ENCODE results near the gene FLT4. TPM values are rescaled to one million over a fixed set of nuclear protein-coding genes. Genes with fewer than 3 reads are reported as not detected.
A peak's percentile ranks its signal among the peaks of the same experiment; 100 is the strongest.

Gene FLT4
- polyA plus RNA-seq, 3 donors = 24.1 to 34.2 (median 34.1) TPM

DNA sequence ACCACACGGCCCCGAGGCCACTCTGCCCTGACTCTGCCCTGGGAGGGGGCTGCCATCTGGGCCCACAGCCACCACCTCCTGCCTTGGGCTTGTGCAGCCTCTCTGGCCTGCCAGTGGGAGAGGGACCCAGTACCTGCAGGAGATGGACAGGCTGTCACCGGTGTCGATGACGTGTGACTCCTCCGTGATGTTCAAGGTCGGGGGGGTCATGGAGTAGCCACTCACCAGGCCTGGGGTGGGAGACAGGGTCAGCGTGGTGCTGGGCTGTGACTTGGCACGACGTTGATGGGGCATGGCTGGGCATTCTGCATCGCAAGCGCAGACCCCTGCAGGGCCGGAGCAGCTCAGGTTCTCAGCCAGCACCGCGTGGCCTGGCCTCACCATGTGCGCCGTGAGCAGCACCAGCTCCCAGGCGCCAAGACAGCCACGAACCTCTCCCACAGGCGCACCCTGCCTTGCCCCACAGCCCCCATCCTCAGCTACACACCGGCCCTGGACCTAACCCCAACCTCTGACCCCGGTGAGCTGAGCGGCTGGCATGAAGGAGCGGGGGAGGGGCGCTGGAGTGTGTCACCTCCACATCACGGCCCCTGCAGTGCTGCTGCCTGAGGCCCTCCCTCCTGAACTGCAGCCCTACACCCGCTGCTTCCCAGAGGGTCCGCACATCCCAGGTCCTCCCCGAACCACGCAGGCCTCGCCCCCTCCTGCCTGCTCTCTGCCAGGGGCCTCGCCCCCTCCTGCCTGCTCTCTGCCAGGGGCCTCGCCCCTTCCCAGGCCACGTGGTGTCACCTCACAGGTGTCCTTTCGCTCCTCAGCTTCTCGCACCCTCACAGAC lies 17.6 kb downstream of the FLT4 start:
- DNase-seq (ENCODE audit: extremely low read depth in 1 of 11, low read depth in 9 of 11, low spot score in 4 of 11) = no peak

DNA sequence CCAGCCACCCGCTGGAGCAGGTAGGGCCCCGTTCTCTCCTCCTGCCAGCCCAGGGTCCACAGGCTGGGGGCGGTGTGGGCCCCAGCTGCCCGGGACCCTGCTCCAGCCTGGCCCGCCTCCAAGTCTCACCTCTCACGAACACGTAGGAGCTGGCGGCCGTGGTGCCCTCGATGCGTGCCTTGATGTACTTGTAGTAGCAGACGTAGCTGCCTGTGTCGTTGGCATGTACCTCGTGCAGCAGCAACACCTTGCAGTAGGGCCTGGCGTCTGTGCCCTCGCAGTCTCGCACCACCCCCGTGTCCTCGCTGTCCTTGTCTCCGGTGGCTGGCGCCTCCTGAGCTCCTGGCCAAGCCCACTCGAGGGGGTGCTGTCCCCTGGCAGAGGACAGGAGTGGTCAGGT lies 19.0 kb downstream of the FLT4 start:
- DNase-seq (ENCODE audit: extremely low read depth in 1 of 11, low read depth in 9 of 11, low spot score in 4 of 11) = no peak

DNA sequence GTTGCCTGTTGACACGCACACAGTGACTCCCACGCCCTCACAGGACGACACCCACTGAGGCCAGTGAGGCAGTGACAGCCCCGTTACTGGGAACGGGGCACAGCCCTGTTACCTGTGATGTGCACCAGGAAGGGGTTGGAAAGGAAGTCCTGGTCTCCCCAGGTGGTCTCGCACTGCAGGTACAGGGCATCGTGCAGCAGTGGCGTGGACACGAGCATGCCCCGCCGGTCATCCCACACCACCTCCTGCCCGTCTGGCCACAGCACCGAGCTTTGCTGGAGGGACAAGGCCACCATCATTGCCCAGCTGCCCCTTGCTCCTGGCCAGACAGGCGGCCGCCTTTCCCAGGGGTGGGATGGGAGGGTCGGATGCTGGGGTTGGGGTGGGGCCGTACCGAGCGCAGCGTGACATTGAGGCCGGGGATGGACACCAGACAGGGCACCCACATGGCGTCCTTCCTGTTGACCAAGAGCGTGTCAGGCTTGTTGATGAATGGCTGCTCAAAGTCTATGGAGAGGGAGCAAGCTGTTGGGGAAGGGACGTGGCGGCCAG lies 19.5 kb downstream of the FLT4 start:
- DNase-seq (ENCODE audit: extremely low read depth in 1 of 11, low read depth in 9 of 11, low spot score in 4 of 11) = no peak

DNA sequence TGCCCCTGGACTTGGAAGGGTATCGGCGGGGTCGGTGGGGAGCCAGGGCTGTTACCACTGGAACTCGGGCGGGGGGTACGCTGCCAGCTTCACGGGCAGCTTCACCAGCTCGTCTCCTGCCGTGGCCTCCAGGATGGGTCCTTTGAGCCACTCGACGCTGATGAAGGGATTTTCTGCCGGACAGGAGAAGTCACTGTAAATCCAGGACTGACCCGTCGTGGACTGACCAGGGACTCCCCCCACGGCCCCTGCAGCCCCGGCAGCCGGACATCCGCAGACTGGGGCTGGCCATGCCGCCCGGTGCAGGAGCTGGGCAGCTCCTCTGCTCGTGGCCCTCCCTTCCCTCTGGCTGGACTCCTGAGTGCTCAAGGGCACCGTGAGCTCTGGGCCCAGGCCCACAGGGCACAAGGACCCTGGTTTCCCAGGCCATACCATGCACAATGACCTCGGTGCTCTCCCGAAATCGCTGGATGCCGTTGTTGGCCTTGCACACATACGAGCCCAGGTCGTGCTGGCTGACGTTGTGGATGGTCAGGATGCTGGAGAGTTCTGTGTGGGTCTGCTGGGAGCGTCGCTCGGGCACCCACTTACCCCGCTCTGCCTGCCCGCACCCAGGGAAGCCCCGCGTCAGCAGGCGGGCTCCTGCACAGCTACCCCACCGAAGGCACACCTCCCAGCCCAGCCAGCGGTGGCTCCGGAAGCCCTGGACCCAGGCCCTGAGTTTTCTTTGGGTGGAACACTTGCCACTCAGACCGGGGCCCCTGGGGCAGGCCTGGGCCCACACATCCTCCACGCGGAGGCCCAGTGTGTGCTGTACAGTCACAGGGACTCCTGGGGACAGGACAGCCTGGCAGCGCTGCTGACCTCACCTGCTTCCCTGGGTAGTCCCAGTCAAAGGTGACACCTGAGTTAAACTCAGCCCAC lies 20.3 kb downstream of the FLT4 start:
- no peak for DNase-seq (ENCODE audit: extremely low read depth in 1 of 11, low read depth in 9 of 11, low spot score in 4 of 11)

DNA sequence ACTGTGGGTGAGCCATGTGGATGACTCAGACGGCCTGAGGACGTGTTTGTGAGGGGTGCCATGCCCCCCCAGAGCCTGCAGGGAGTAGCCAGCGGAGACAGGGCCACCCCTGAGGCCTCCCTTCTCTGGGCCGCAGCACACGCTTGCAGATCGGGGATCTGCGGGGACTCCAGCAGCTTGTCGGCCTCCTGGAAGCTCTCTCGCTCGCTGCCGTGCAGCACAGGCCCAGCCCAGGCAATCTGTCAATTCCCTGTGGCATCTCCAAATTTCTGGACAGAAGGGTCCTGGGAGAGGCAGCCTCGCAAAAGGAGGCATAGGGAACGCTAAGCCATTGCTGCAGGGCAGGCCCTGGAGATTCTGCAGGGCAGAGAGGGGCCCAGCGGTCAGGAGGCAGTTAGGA lies 21.2 kb downstream of the FLT4 start:
- no peak for DNase-seq (ENCODE audit: extremely low read depth in 1 of 11, low read depth in 9 of 11, low spot score in 4 of 11)

DNA sequence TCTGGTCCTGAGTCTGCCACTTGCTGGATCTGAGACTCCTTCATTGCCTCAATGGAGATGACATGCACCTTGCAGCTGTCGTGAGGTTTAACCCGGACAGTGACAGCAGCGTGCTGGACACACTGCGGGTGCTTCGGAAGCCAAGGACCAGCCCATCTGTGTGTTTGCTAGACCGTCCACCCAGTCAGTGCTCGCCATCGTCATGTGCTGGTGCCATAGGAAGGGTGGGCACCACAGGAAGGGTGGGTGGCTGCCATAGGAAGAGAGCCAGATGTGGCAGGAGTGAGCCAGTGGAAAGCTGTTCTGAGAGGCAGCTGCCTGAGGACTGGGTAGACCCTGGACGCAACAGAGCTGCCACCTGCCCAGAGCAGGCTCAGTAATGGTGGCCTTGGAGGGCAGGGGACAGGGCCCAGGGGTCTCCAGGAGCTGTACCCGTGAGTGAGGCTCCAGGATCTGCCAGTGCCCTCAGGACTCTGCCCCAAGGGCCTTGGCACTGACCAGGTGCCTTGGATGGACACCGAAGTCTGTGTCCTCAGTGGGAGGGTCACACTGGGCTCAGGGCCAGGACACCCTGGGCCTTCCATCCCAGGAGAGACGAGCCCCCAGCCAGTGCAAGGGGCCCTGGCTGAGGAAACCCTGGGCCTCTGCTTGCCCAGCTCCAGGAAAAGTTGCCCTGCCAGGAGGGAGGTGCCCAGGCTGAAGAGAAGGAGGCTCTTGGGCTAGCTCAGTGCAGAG lies 21.8 kb downstream of the FLT4 start:
- no peak for DNase-seq (ENCODE audit: extremely low read depth in 1 of 11, low read depth in 9 of 11, low spot score in 4 of 11)

DNA sequence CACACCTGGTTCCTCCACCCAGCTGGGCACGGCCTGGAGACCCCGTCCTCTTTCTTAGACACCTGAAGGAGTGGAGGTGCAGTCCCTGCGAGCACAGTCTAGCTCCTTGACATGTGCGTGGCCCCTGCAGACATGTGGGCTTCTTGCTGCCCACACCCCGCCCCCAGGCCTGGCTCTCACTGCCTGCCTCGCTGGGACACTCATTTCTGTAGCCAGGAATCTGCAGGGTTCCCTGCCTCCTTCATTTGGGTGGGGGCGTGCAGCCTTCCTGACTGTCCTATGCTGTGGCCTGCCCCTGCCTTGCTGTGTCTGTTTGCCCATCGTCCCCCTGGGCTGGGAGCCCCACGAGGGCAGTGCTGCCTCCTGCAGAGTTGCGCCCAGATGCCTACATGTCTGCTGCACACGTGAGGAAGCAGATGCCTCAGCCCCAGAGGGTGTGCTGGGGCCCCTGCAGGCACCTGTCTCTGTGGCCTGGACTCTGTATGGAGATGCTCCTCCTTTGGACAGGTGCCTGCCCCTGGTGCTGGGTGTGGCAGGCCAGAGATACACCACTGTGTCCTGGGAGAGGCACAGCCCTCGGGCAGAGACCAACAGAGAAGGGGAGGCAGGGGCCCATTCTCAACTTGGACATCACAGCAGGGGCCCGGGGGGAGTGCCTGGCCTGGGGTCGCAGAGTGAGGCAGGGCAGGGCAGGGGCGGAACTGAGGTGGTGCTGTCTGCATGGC lies 22.6 kb downstream of the FLT4 start:
- no peak for DNase-seq (ENCODE audit: extremely low read depth in 1 of 11, low read depth in 9 of 11, low spot score in 4 of 11)

DNA sequence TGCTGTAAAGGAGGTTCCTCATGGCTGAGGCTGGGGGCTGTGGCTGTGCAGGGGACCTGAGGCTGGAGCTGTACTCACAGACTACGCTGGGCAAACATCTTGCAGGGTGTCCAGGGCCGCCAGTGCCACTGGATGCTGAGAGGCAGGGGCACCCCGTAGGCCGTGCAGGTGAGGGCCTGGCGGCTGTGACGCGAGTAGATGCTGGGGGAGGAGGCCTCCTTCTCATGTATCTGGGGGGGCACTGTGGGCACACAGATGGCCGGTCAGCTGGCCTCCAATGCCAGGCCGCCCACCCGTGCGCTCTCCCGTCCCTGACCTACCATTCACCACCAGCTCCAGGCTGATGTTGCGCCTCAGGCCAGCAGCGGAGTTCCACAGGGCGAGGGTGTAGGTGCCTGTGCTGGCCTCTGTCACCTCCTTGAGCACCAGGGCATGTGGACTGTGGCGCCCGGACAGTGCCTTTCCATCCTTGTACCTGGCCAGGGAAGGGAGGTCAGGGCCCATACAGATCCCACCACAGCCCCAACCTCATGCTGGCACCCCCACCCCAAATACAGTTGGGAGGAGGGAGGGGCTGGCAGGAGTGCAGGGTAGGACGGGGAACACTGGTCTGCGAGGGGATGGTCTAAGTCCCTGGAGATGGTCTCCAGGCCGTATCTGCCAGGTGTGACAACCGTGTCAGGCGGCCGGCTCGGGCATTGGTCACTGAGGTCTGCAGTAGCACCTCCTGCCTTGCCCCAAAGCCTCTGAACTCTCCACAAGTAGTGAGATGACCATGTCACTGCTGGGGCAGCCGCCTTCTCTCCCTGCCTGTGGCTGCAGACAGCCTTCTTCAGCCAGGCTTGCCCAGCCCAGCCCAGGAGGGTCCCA lies 23.4 kb downstream of the FLT4 start:
- DNase-seq (ENCODE audit: extremely low read depth in 1 of 11, low read depth in 9 of 11, low spot score in 4 of 11) = no peak

DNA sequence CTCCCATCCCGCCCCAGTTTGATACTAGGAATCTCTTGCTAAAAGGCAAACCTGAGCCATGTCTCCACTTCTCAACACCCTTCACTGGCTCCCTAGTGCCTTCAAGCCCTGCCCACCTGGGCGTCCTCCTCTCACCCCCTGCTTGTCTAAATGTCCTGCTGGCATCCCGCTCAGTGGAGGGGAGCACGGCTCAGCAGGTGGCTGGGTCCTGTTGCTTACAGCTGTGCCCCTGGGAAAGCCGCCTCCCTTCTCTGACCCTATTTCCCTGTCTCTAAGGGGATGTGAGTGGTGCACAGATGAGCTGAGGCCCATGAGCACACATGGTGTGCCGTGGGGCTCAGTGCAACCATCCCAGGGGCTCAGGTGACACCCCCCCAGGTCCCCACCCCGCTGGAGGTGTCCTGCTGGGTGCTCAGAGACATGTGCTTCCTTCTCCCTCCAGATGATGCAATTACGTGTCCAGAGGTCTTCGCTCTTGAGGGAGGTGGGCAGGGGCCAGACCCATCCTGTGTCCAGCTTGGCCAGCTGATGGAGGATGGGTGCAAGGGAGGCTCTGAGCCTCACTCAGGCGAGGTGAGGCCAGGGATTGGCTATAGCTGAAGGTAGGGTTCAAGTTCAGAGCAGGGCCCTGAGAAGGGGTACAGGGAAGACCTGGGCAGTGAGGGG lies 24.1 kb downstream of the FLT4 start:
- no peak for DNase-seq (ENCODE audit: extremely low read depth in 1 of 11, low read depth in 9 of 11, low spot score in 4 of 11)

DNA sequence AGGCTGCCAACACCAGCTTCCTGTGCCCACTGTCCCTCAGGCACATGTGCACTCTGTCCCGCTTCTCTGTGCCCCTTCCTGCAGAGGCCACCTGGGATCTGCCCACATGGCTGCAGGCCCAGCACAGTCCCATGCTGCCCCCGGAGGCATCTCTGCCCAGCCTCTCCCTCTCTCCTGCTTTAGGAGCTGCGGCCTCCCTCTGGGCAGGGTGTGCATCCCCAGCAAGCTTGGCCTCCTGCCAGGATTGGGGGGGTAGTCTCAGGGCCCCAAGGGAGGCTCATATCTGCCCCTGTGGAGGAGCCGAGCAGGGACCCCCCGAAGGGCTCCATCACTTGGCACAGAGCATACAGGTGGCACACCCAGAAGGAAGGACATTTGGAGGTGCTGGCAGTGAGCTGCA lies 24.8 kb downstream of the FLT4 start:
- DNase-seq (ENCODE audit: extremely low read depth in 1 of 11, low read depth in 9 of 11, low spot score in 4 of 11) = no peak

DNA sequence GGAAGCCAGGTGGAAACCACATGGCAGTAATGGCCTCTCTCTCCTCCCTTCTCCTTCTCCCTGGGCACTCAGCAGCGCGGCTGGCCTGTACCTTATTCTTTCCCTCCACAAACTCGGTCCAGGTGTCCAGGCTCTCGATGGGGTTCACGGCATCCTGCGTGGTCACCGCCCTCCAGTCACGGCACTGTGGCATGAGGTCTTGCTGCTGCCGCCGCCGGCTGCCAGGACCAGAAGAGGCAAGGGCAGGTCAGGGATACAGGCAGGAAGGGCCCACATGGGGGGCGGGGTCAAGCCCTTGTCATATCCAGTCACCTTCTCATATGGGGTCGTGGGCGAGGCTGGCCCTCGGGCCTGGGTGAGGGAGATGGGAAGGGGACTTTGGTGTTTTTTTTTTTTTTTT lies 25.6 kb downstream of the FLT4 start:
- DNase-seq (ENCODE audit: extremely low read depth in 1 of 11, low read depth in 9 of 11, low spot score in 4 of 11) = no peak

DNA sequence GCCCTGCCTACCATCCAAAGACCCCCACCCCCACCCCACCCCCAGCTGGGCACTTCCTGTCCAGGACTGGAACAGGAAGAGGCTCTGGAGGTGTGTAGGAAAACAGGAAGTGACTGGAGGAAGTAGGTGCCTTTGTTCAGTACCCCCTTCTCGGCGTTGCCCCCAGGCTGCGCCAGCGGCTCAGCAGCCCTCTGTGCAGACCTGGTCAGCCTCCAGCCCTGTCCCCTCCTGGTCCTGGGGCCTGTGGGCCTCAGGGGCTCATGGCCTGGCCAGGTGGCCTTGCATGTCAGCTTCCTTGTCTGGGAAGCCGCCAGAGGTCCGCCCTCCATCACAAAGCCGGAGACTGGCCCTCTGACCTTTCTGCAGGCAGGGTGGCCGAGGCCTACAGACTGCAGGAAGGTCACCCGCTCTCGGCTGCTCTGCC lies 26.0 kb downstream of the FLT4 start:
- DNase-seq (ENCODE audit: extremely low read depth in 1 of 11, low read depth in 9 of 11, low spot score in 4 of 11) = no peak

DNA sequence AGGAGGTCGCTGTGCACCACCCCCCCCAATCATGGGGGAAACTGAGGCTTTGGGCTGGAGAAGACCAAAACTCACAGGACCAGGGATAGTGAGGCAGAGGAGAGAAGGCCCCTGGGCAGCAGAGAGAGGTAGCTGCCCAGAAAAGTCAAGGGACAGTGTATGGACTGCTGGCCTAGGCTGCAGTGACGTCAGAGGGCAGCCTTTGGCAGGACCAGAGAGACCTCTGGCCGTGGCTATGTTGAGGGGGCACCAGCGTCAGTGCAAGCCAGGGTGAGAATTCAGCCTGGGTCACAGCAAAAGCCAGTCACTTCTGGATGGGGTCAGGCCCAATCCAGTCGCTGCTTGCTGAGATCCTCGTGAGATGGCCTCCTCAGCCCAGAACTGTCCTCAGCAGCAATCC lies 26.5 kb downstream of the FLT4 start:
- no peak for DNase-seq (ENCODE audit: extremely low read depth in 1 of 11, low read depth in 9 of 11, low spot score in 4 of 11)

DNA sequence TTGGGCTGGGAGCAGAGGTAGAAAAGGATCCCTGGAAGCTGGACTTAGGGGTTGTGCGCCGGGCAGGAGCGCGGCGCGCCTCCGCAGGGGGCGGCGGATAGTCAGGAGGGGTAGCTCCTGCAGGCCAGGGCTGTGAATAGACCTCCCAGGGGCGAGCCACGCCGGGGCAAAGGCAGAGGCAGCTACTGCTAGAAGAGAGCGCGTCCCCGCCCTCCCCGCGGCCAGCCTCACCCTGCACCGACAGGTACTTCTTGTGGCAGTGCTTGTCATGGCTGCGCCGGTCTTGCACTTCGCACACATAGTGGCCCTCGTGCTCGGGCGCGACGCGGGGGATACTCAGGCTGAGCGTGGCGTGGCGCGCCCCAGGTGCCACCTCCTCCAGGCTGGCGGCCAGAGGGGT lies 28.1 kb downstream of the FLT4 start:
- no peak for DNase-seq (ENCODE audit: extremely low read depth in 1 of 11, low read depth in 9 of 11, low spot score in 4 of 11)

DNA sequence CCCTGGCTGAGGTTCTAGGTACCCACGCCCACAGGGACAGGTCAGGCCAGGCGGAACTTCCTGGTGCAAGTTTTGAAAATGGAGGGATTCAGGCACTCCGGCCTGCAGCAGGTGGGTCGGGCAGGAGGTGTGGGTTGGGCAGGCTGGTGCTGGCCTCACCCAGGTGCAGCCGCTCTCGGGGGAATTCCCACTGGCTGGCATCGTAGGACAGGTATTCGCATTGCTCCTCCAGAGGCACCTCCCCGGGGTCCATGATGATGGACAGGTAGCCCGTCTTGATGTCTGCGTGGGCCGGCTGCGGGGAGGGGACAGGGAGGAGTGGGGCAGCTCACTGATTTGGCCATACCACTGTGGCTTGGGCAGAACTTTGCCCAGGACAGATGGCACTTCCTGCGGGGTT lies 29.4 kb downstream of the FLT4 start:
- DNase-seq (ENCODE audit: extremely low read depth in 1 of 11, low read depth in 9 of 11, low spot score in 4 of 11) = no peak

DNA sequence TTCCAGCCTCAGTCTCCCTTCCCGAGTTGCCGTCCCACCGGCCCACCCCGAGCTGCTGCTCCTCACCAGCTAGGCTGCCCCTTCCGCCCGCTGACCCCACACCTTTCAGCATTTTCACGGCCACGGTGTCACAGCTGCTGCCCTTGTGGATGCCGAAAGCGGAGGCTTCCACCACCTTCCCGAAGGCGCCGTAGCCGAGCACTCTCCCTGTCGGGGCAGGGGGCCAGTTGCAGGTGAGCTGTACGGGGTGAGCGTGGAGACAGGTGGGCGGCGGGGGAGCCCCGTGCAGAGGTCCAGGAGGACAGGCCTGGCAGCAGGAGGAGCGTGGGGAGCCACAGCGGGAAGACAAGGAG lies 29.9 kb downstream of the FLT4 start:
- no peak for DNase-seq (ENCODE audit: extremely low read depth in 1 of 11, low read depth in 9 of 11, low spot score in 4 of 11)

DNA sequence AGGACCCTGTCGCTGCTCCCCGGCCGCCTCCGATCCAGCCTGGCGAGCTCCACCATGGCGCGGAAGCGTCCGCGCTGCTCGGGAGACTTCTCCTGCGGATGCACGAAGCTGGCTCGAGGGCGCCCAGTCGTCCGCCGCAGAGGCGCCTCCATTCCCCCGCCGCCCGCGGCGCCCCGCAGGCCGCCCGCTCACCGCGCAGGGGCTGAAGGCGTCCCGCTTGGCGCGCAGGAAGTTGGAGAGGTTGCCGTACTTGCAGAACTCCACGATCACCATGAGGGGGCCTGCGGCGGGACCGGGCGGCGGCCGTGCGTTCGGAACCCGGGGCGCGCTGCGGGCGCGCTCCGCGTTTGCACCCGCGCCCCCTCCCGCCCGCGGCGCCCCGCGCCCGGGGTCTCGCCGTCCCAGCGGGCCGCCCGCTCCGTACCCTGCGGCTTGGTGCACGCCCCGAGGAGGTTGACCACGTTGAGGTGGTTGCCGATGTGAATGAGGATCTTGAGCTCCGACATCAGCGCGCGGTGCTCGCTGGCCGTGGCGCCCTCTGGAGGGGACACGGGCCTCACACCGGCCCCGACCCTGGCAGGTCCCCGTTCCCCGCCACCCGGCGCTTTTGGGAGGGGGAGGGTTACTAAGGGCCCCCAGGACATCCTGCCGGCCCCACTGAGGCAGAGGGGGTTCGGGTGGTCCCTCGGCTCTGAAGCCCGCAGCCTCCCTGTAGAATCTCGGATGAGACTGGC lies 30.4 kb downstream of the FLT4 start:
- DNase-seq (ENCODE audit: extremely low read depth in 1 of 11, low read depth in 9 of 11, low spot score in 4 of 11) = peak in 6 of 11 donors; percentile 26 to 46 (median 32)

Measured in renal cortex interstitium (tissue), 11 donors.